ENCODE measurements around the gene HES3.
A peak's percentile ranks its signal among the peaks of the same experiment; 100 is the strongest.

HES3 gene

DNA sequence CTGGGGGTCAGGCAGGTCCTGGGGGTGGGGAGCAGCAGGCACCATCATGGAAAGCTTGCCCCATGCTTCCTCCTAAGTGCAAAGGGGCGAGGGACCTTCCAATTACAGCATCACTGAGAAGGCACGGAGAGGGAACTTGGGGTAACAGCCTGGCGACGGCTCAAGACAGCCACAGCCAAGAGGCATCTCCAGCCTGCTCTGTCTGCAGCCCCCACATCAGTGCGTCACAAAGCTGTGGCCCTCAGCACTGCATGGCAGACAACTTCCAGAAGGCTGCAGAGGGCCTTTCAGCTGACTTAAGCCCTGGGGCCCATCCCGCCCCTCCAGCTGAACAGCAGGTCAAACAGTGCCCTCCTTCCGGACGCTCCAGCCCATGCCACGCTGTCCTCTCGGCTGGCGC, 30.1 kb downstream of the HES3 start:
- no peak overlapping the region for H3K4me3 ChIP-seq (ENCODE audit: low read depth, low read length)
- DNase-seq (ENCODE audit: low read depth) = no peak

DNA sequence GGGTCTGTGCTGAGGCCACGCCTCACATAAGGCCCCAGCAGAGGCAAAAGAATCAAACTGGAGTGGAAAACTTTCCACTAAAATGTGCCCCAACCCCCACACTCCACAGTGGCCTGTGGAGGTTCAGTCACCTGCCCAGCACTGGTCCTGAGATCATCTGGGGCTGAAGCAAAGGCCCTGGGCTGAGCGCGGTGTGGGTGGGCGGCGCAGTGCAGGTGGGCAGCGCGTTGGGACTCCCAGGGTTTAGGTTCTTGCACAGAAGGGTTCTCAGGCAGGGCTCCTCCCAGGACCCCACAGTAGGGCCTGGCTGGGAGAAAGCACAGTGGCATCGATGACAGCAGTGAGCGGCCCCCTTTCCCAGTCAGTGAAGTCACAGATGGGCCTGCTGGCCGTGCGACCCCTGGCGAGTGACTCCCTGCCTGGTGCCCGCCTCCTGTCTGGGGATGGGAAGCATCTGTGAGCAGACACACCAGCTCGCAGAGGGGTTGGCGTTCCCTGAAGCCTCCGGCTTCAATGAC, 30.7 kb downstream of the HES3 start:
- H3K4me3 ChIP-seq (ENCODE audit: low read depth, low read length) = no peak overlapping the region
- DNase-seq (ENCODE audit: low read depth) = no peak

DNA sequence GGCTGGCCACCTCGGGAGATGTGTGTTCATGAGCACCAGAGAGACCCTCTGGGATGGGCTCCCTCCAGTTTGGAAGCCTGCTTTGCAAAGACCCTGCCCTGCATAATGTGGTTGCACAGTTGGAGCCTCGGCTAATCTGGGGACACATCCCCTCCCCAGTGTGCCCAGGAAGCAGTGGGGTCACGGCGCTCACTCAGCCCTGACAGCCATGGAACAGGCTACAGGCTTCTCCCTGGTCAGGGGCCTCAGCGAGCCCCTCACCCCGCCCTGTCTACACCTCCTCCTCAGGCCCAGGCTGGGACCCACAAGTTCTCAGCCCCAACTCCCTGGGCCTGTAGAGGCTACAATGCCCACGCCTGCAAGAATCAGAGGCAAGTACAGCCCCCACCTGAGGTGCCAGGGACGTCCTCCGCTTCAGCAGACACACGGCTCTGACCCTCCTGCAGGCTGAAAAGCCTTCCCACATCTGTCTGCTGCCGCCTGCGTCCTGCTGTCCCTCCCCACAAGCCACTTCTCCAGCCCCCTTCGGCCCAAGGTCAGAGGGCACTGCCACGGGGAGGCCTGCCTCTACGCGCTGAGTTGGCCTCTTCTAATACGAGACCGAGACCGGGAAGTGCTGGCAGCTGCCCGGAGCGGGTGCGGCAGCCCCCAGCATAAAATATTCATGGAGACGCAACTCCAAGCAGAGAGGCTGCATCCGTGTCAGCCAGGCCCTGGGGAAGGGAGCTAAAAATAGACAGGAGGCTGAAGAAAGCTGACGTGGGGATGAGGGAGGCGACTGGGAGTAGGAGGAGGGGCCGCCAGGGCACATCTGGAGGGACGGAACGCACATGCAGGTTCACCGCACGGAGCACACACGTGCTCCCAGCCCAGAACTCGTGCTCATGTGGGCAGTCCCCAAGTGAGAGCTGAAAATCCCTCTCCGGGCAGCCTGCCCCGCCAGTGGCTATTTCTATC, 32.1 kb downstream of the HES3 start:
- no peak overlapping the region for H3K4me3 ChIP-seq (ENCODE audit: low read depth, low read length)
- DNase-seq (ENCODE audit: low read depth) = peak; percentile 72

DNA sequence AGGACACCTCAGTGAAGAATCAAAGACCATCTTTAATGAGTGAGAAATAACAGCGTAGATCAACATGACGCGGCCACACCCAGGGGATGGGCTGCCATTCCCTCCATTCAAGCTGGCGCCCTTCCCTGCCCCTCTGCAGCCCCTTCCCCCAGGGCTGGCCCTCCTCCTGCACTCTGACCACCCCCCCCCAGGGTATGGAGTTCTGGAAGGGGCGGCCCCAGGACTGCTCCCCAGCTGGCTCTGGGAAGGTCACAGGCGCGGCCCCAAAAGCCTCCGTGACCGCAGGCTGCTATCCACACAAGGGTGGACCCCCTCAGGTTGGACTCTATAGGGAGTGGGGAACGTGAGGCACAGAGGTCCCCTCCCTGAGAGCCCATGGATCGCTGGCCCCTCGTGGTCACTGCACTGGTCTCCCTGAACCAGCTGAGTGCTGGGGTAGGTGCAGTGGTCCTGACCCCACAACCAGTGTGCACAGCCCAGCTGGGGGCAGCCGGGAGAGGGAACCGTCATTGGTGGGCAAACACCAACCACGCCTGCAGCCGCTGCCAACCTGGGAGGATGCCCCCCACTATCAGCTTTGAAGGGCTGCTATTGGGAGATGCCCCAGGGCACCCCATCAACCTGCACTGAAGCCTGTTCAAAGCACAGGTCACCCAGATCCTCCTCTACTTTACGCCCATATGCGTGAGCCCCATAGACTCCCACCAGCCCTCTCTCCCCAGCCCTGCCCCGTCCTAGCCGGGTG, 33.0 kb downstream of the HES3 start:
- no peak for DNase-seq (ENCODE audit: low read depth)
- no peak overlapping the region for H3K4me3 ChIP-seq (ENCODE audit: low read depth, low read length)

DNA sequence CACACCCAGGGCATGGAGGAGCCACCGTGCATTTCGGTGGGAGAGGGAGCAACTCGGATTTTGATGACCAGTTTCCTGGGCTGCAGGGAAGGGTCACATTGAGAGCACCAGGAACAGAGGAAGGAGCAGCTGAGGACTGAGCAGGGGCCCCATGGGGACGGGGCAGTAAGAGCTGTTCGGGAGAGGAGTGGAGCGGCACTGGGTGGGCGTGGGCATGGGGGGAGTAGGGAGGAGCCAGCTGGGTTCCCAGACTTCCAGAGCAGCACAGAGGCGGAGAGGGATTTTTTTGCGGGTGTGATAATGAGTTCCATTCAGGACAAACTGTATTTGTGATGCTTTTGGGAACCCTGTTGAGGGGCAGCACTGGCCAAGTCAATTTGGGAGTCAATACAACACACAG, 34.3 kb downstream of the HES3 start:
- no peak for DNase-seq (ENCODE audit: low read depth)
- no peak overlapping the region for H3K4me3 ChIP-seq (ENCODE audit: low read depth, low read length)

DNA sequence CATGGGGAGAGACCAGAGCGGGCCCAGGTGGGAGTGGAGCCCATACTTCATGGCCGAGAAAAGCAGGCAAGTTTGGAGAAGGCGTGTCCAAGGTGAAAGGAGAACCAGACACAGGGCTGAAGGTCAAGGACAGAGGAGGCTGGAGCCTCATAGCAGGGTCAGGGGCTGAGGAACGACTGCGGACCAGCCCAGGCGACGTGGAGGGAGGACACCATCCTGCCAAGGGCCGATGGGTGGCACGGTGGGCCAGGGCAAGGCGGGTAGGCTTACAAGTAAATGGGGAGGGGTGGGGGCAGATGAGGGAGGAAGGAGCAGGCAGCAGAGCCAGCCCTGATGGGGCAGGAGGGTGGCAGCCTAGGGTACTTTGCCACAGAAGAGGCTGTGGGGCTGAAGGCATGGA, 35.1 kb downstream of the HES3 start:
- H3K4me3 ChIP-seq (ENCODE audit: low read depth, low read length) = no peak overlapping the region

DNA sequence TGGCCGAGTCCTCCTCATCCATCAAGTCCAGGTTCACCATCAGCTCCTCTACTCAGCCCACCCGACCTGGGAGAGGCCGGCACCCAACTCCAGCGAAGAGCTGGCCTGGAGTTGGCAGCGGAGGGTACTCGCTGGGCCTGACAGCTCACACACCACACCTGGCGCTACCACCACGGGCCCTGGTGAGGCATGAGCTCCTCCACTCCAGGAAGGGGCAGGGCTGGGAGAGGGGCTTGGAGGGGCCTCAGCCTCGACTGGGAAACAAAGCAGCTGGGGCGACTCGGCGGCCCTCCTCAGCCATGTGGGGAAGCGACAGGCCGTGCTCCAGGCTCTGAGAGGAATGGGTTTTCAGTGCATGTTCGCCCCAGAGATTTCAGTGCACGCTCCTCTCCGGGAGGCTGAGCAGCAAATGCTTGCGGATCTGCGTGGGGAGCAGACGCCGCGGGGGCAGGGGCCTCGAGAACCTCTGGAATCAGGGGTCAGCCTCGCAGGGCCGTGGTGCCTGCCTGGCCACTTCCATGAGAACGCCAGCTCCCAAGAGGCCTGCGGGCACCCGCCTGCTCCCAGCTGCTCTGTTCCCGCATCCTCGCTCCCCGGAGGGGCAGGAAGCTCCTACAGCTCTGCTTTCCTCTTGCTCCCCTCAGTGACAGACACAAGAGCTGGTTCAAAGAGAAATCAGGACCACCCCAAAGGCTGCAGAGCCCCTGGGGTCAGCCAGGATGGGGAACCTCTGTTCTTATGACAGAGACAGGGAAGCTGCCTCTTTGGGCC, 35.8 kb downstream of the HES3 start:
- no peak for DNase-seq (ENCODE audit: low read depth)
- no peak overlapping the region for H3K4me3 ChIP-seq (ENCODE audit: low read depth, low read length)

More for the DNA sequence above, 35.1 kb downstream of the HES3 start:
- no peak for DNase-seq (ENCODE audit: low read depth)

DNA sequence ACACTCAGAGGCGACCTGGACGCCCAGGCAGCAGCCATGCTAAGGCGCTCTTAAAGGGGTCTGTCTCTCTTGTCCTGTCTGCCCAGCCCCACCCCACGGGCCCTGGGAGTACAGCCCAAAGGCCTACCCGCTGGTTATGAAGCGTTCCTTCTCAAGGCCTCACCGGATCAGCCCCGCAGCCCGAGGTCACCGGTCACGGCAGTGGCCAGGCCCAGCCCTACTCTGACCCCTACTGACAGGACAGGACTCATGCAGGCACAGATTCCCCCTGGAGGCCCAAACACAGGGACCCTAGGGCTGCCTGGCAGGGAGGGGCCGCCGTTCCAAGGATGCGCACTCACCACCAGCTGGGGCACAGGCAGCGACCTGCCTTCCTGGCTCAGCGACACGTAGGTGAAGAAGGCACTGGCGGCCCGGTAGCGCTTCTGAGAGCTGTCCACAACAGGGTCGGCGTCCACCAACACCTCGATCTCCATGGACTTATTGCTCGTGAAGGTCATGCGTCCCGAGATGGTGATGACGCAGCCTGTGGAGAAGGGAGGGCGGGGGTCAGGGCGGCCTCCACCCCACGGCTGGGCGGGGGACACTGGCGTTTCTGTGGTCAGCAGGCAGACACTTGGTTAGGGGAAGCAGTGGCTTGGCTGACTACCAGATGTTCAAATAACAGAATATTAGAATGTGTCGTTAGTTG, 36.9 kb downstream of the HES3 start:
- H3K4me3 ChIP-seq (ENCODE audit: low read depth, low read length) = no peak overlapping the region
- no peak for DNase-seq (ENCODE audit: low read depth)

DNA sequence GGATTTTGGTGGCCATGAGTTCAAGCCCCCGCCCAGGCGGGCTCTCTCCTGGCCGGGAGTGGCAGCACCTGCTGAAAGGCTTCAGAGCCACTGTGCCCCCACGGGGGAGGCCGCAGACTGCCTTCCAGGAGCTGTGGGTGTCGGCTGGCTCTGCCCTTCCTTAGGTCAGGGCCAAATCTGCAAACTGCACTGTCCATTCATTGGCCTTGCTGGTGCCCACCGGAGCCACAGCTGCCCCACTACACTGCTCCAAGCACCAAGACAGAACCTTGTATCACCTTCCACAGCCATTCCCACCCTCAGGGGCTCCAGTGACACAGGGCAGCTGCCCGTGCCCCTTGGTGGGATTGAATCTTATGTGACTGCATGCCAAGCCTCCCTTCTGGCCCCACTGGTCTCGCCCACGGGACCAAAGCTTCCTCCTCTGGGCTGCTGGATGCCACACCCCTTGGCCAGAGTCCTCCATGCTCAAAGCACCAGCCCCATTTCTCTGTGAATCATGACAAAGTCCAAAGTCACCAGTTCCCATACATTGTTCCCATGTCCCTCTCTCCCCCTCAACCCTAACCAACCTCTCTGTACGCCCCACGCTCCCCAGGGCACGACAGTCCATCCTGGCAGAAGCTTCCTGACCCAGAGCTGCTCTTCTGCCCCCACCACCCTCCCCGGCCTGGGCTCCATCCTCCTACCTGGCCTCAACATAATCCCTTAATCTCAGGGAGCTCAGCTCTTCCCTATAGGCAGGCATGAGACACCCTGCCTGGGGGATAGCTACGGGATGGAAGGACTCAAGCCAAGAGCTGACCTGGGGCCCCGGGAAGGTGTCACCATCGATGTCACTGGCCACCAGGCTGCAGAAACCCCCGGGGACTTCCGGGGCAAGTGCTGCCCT, 37.8 kb downstream of the HES3 start:
- H3K4me3 ChIP-seq (ENCODE audit: low read depth, low read length) = no peak overlapping the region
- DNase-seq (ENCODE audit: low read depth) = no peak

DNA sequence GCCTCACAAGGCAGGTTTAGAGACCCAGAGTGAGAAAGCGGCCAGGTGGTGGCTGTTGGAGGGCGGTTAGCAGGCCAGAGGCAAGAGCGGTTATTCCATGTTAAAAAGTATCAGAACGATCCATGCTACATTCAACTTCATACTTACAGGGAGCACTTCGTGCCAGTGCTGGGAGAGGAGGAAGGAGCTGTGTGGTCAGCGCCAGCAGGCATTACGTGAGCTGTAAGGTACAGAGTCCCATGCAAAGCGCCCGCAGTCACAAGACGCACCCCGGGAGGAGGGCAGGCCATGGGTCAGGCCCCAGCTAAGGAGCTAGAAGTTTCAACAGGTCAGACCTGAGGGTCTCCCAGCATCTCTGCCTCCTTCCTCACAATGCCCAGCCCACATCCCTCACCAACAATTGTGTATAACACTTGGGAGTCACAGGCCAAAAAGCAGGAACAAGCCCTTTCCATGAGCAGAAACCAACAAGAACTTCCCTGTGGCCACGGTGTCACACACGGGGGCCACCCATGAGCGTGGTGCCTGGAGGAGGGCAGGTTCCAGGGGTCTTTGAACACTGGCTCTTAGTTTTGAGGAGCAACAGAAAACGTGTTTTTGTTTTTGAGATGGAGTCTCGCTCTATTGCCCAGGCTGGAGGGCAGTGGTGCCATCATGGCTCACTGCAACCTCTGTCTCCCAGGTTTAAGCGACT, 38.7 kb downstream of the HES3 start:
- H3K4me3 ChIP-seq (ENCODE audit: low read depth, low read length) = no peak overlapping the region
- DNase-seq (ENCODE audit: low read depth) = no peak

DNA sequence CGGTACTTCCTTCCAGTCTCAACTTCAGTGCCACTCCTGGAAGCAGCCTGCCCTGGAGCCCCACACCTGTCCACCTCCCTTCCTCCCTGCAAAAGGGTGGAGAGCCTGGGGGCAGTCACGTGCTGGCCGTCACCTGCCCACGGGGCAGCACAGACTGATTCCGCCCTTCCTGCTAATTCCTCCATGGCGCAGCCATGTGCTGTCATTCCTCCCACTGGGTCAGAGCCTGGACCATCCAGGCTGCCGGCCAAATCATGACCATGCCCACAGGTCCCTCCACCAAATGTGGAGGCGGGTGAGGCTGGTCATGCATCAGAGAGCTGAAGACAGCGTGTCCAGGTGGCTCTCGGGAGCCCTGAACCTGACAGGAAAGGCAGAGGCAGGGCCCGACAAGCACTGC, 41.4 kb downstream of the HES3 start:
- no peak overlapping the region for H3K4me3 ChIP-seq (ENCODE audit: low read depth, low read length)
- no peak for DNase-seq (ENCODE audit: low read depth)

DNA sequence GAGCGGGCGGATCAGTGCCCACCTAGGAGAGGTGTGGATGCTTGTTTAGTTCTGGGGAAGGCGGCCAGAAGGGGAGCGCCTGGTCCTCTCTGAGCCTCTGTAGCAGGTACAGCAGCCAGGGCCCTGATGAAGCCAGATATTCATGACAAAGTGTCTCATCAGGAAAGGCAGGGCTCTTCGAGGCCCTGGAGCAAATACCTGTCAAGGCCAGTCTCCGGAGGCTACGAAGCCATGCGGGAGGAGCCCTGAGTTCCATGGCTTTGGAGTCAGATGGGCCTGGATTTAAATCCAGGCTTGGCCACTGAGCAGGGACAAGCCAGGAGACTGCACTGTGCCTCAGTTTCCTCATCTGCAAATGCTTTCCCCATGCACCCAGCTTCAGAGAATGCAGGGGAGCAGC, 42.3 kb downstream of the HES3 start:
- no peak overlapping the region for H3K4me3 ChIP-seq (ENCODE audit: low read depth, low read length)
- DNase-seq (ENCODE audit: low read depth) = no peak

DNA sequence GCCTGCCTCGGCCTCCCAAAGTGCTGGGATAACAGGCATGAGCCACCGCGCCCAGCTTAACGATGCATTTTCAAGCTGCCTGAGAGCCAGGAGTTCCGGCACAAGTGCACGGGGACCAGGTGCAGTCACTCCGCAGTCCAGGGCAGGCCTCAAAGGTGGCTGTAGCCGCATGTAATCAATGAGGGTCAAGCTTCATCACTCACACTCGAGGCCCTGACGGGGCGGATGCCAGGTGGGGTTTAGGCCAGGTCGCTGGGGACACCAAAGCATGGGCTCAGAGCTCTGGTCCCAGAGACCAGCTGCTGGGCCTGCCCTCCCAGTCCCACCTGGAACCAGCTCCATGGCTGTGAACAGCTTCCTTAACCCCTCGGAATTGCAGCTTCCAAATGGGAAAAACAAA, 43.0 kb downstream of the HES3 start:
- no peak overlapping the region for H3K4me3 ChIP-seq (ENCODE audit: low read depth, low read length)

DNA sequence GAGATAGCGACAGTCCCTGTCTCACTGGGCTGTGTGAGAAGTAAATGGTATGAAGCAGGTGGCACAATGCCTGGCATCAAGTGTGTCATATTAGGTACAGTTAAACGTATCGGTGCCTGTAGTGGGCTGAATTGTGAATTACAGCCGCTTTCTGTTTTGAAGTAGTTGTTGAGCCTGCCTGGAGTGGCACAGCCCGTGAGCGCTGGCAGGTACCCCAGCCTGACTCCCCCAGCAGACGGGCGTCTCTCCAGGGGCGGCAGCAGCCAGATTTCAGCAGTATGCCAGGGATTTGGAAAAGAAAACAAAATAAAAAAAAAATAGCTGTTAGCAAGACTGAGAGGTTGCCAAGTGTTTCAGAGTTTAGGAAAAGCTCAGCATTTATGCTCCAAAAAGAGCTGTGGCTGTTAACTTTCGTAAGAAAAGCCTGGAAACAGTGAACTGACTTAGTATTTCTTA, 43.5 kb downstream of the HES3 start:
- no peak for DNase-seq (ENCODE audit: low read depth)
- H3K4me3 ChIP-seq (ENCODE audit: low read depth, low read length) = no peak overlapping the region

More for the DNA sequence above, 43.0 kb downstream of the HES3 start:
- DNase-seq (ENCODE audit: low read depth) = no peak

DNA sequence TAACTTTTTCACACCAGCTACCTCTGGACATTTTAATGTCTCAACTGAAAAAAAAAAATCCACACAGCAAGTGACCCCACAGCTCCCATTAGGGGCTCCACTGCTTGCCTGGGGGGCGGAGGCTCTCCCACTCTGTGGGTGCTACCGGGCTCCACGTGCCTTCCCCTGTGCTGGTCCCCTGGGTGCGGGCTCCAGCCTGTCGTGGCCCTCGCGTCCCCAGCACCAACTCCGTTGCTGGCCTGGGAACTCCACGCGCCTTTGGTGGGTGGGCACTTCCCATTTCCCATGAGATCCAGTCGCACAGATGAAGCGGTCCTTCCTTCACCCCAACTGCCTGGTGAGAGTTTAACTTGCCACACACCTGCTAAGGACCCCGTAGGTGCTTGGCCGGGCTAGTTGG, 44.0 kb downstream of the HES3 start:
- DNase-seq (ENCODE audit: low read depth) = no peak
- H3K4me3 ChIP-seq (ENCODE audit: low read depth, low read length) = no peak overlapping the region

DNA sequence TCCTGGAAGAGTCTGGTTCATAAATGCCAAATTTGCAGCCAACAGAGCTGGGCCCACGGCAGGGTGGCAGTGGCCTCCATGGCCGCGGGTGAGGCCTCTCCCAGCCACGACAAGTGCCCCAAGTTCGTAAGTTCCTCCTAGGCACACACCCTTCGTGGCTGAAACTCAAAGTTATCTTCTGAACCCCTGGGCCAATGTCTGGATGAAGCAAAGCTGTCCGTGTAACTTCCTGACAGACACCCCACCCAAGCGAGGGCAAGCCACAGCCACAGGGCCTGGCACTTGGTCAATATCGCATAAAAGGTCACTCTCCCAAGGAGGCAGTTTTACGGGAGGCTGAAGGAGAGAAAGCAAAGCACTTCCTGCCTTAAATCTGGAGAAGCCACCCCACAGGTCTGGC, 44.7 kb downstream of the HES3 start:
- no peak for DNase-seq (ENCODE audit: low read depth)

DNA sequence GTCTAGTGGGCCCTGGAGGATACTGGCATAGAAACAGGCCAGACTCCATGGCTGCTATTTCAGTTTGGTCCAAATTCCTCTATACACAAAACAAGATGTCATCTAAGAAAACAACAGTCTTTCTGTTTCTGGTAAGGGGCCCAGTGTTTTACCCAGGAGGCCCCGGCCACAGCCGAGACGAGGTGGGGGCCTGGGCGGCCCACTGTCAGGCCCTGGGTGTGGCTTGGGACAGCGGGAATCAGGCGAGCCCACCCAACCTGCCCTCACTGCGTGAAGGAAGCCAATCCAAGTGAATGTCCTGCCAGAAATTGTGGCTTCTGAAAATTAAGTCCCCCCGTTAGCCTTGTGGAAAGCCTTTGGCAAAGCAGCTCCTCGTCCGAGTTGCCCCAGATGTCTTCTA, 48.1 kb downstream of the HES3 start:
- no peak for DNase-seq (ENCODE audit: low read depth)
- H3K4me3 ChIP-seq (ENCODE audit: low read depth, low read length) = no peak overlapping the region

More for the DNA sequence above, 44.7 kb downstream of the HES3 start:
- no peak overlapping the region for H3K4me3 ChIP-seq (ENCODE audit: low read depth, low read length)
